KMS-11 (cell line): ENCODE measurements around the gene METTL8.

Source experiments
- H2AFZ ChIP-seq: fragments of 200-600 bp; sonication (generic); 2 replicates; pipeline ENCODE4 v1.6.1; 2016; ENCODE audit warnings: antibody characterized with exemption, mixed run types, low read depth
- H3K27ac ChIP-seq: fragments of 200-600 bp; sonication (generic); 2 replicates; pipeline ENCODE4 v1.6.1; 2016; ENCODE audit warnings: mild to moderate bottlenecking, mixed run types
- H3K27me3 ChIP-seq: fragments of 200-600 bp; sonication (generic); 2 replicates; pipeline ENCODE4 v1.6.1; 2017; ENCODE audit warnings: mild to moderate bottlenecking, low read depth, mixed run types, moderate library complexity; ENCODE audit not compliant: insufficient read depth
- H3K36me3 ChIP-seq: fragments of 200-600 bp; sonication (generic); 2 replicates; pipeline ENCODE4 v1.6.1; 2017; ENCODE audit warnings: mild to moderate bottlenecking, mixed run types; ENCODE audit not compliant: insufficient read depth
- H3K4me1 ChIP-seq: fragments of 200-600 bp; sonication (generic); 2 replicates; pipeline ENCODE4 v1.6.1; 2016; ENCODE audit warnings: mild to moderate bottlenecking, low read depth, mixed run types; ENCODE audit not compliant: poor library complexity, severe bottlenecking
- H3K4me2 ChIP-seq: fragments of 200-600 bp; sonication (generic); 2 replicates; pipeline ENCODE4 v1.7.0; 2016; ENCODE audit warnings: mild to moderate bottlenecking, mixed run types
- H3K4me3 ChIP-seq: fragments of 200-600 bp; sonication (generic); IDR thresholded peaks from 2 replicates; pipeline ENCODE4 v1.6.1; 2017; ENCODE audit warnings: low read depth, low read length, mixed read lengths; ENCODE audit not compliant: insufficient read depth
- H3K79me2 ChIP-seq: fragments of 200-600 bp; sonication (generic); 2 replicates; pipeline ENCODE4 v1.6.1; 2016; ENCODE audit warnings: low read depth, mixed run types; ENCODE audit not compliant: insufficient read depth
- H3K9ac ChIP-seq: fragments of 200-600 bp; sonication (generic); 2 replicates; pipeline ENCODE4 v1.6.1; 2016; ENCODE audit warnings: mild to moderate bottlenecking, mixed run types
- H4K20me1 ChIP-seq: fragments of 200-600 bp; sonication (generic); 2 replicates; pipeline ENCODE4 v1.6.1; 2016; ENCODE audit warnings: mild to moderate bottlenecking, mixed run types; ENCODE audit not compliant: insufficient read depth
- CTCF ChIP-seq: fragments of 200-600 bp; sonication (generic); conservative IDR thresholded peaks from 2 replicates; pipeline ENCODE4 v1.6.1; 2017; ENCODE audit warnings: low read depth, mild to moderate bottlenecking, antibody characterized with exemption, low read length, moderate library complexity, mixed read lengths

Gene METTL8

GRCh38 chr2:171334946-171335345 lies 98.8 kb downstream of the METTL8 start:
- no peaks in the 10 kb centered on the region for H4K20me1 ChIP-seq
- H3K4me3 ChIP-seq, result no peak overlapping the region
- no peak for TF ChIP-seq CTCF
- no peak overlapping the region for H3K27ac ChIP-seq
- H3K36me3 ChIP-seq, result no peaks in the 10 kb centered on the region
- no peak overlapping the region for H3K4me2 ChIP-seq
- no peak overlapping the region for H2AFZ ChIP-seq
- H3K27me3 ChIP-seq, result no peaks in the 10 kb centered on the region
- H3K4me1 ChIP-seq, result no peaks in the 10 kb centered on the region
- H3K9ac ChIP-seq, result no peak overlapping the region
- no peaks in the 10 kb centered on the region for H3K79me2 ChIP-seq

GRCh38 chr2:171334171-171334570 lies 99.6 kb downstream of the METTL8 start:
- H3K4me3 ChIP-seq, result no peak overlapping the region
- no peaks in the 10 kb centered on the region for H3K36me3 ChIP-seq
- H3K27ac ChIP-seq, result no peak overlapping the region
- H3K27me3 ChIP-seq, result no peaks in the 10 kb centered on the region
- H2AFZ ChIP-seq, result no peak overlapping the region
- H3K79me2 ChIP-seq, result no peaks in the 10 kb centered on the region
- no peaks in the 10 kb centered on the region for H3K4me1 ChIP-seq
- no peaks in the 10 kb centered on the region for H4K20me1 ChIP-seq
- TF ChIP-seq CTCF, result no peak
- no peak overlapping the region for H3K4me2 ChIP-seq
- no peak overlapping the region for H3K9ac ChIP-seq

GRCh38 chr2:171330155-171330956 lies 103.4 kb downstream of the METTL8 start:
- Histone ChIP-seq H3K36me3 (no peaks in the 10 kb centered on the region), H3K9ac (no peak overlapping the region), H3K4me2 (no peak overlapping the region), H3K27ac (no peak overlapping the region), H3K27me3 (no peaks in the 10 kb centered on the region), H4K20me1 (no peaks in the 10 kb centered on the region), H3K4me1 (no peaks in the 10 kb centered on the region), H3K4me3 (no peak overlapping the region), H2AFZ (no peak overlapping the region), H3K79me2 (no peaks in the 10 kb centered on the region)
- no peak for TF ChIP-seq CTCF

GRCh38 chr2:171327043-171327496 lies 106.7 kb downstream of the METTL8 start:
- no peaks in the 10 kb centered on the region for H3K4me1 ChIP-seq
- H3K27me3 ChIP-seq, result no peaks in the 10 kb centered on the region
- H3K27ac ChIP-seq, result no peak overlapping the region
- H3K4me2 ChIP-seq, result no peak overlapping the region
- no peak overlapping the region for H3K9ac ChIP-seq
- no peaks in the 10 kb centered on the region for H4K20me1 ChIP-seq
- H3K36me3 ChIP-seq, result no peaks in the 10 kb centered on the region
- no peak overlapping the region for H3K4me3 ChIP-seq
- no peaks in the 10 kb centered on the region for H3K79me2 ChIP-seq
- H2AFZ ChIP-seq, result no peak overlapping the region
- TF ChIP-seq CTCF, result no peak
